Esophagus (tissue), 2 donors: Measurements from ENCODE around the gene NCAPG2. TPM values are rescaled to one million over a fixed set of nuclear protein-coding genes. Genes with fewer than 3 reads are reported as not detected.
"Not testable (repeated sequence)": the region's sequence is repeated elsewhere in the genome, so short reads cannot be mapped to it uniquely, and the experiment has no call there.

Source experiments
- H3K27ac ChIP-seq, 2 donors: one replicate each; pipeline ENCODE4 v1.5.1; 2013; ENCODE audit warnings: low read depth in 2 of 2, mild to moderate bottlenecking in 2 of 2, inconsistent platforms in 1 of 2, low read length in 1 of 2, moderate library complexity in 1 of 2
- H3K27me3 ChIP-seq, 2 donors: one replicate each; pipeline ENCODE4 v1.6.1; 2013; ENCODE audit warnings: low read length in 2 of 2, control low read depth in 1 of 2, mild to moderate bottlenecking in 1 of 2; ENCODE audit not compliant: insufficient read depth in 2 of 2, control insufficient read depth in 1 of 2
- H3K36me3 ChIP-seq, 2 donors: one replicate each; pipeline ENCODE4 v1.6.1; 2013; ENCODE audit warnings: low read length in 1 of 2; ENCODE audit not compliant: control insufficient read depth in 2 of 2, insufficient read depth in 2 of 2
- H3K4me1 ChIP-seq, 2 donors: one replicate each; pipeline ENCODE4 v1.6.1; 2013; ENCODE audit warnings: low read length in 1 of 2; ENCODE audit not compliant: control insufficient read depth in 2 of 2, insufficient read depth in 2 of 2
- H3K4me3 ChIP-seq, 2 donors: one replicate each; pipeline ENCODE4 v1.5.1; 2013; ENCODE audit warnings: low read length in 2 of 2, mild to moderate bottlenecking in 2 of 2, low read depth in 1 of 2, moderate library complexity in 1 of 2
- H3K9me3 ChIP-seq, 2 donors: one replicate each; pipeline ENCODE4 v1.6.1; 2013; ENCODE audit warnings: mild to moderate bottlenecking in 2 of 2, low read depth in 1 of 2, low read length in 1 of 2, moderate library complexity in 1 of 2; ENCODE audit not compliant: control insufficient read depth in 2 of 2, insufficient read depth in 1 of 2
- WGBS, 2 donors: extraction: QIAGEN DNeasy Blood & Tissue Kit; methylation state at CpG; one replicate each; pipeline ENCODE4 v1.1.7; 2013; 5-methylcytosine and 5-hydroxymethylcytosine counted together
- polyA plus RNA-seq, 2 donors: library from polyadenylated mRNA; stranded (reverse); fragments of 200-250 nt; gene quantifications; one replicate each; pipeline ENCODE4 v1.2.3, GENCODE V29; 2013
- donor health status: healthy with polysubstance abuse.
- donor health status: Bipolar disorder and iron deficiency.

Gene NCAPG2
- polyA plus RNA-seq, 2 donors: 4.9 to 8.1 TPM

GRCh38 chr7:158716802-158717201 lies 12.2 kb upstream of the NCAPG2 start:
- WGBS, 2 donors: 88 to 100% methylated on average over 1 of the region's 1 CpG
- Histone ChIP-seq H3K4me1 (no peaks in the 10 kb centered on the region), H3K36me3 (no peaks in the 10 kb centered on the region), H3K27me3 (no peaks in the 10 kb centered on the region), H3K9me3 (no peaks in the 10 kb centered on the region), H3K4me3 (no peak overlapping the region), H3K27ac (no peak overlapping the region)

- WGBS, 2 donors: 76% methylated on average over 7 of the region's 7 CpGs
- Histone ChIP-seq H3K27ac (no peak overlapping the region), H3K36me3 (no peaks in the 10 kb centered on the region), H3K27me3 (no peaks in the 10 kb centered on the region), H3K4me1 (no peaks in the 10 kb centered on the region), H3K4me3 (no peak overlapping the region), H3K9me3 (peaks cover 0 to 6% of the 10 kb centered on the region in 2 donors)
These were observed 6.1 kb upstream of the NCAPG2 start for GRCh38 chr7:158710651-158711102.

- Histone ChIP-seq H3K9me3 (peaks cover 0 to 6% of the 10 kb centered on the region in 2 donors), H3K4me3 (no peak overlapping the region), H3K4me1 (peaks cover 0 to 2% of the 10 kb centered on the region in 2 donors), H3K27me3 (no peaks in the 10 kb centered on the region), H3K27ac (no peak overlapping the region), H3K36me3 (no peaks in the 10 kb centered on the region)
- 67 to 78% methylated on average over 4 of the region's 4 CpGs for WGBS, 2 donors
These were observed 3.0 kb upstream of the NCAPG2 start for GRCh38 chr7:158707610-158708009.

- Histone ChIP-seq H3K27me3 (no peaks in the 10 kb centered on the region), H3K4me1 (peaks cover 0 to 2% of the 10 kb centered on the region in 2 donors), H3K9me3 (peaks cover 0 to 6% of the 10 kb centered on the region in 2 donors), H3K36me3 (no peaks in the 10 kb centered on the region), H3K27ac (no peak overlapping the region), H3K4me3 (no peak overlapping the region)
- WGBS, 2 donors: 93 to 97% methylated on average over 29 of the region's 29 CpGs
These were observed 2.3 kb upstream of the NCAPG2 start for GRCh38 chr7:158706710-158707590.

- H3K4me1 ChIP-seq: peaks cover 0 to 2% of the 10 kb centered on the region in 2 donors
- H3K36me3 ChIP-seq: no peaks in the 10 kb centered on the region
- H3K9me3 ChIP-seq: peaks cover 0 to 6% of the 10 kb centered on the region in 2 donors
- WGBS, 2 donors: 77 to 78% methylated on average over 5 of the region's 5 CpGs
- H3K4me3 ChIP-seq: no peak overlapping the region
- no peaks in the 10 kb centered on the region for H3K27me3 ChIP-seq
- no peak overlapping the region for H3K27ac ChIP-seq
These were observed 1.7 kb upstream of the NCAPG2 start for GRCh38 chr7:158706273-158706704.

GRCh38 chr7:158705234-158705850 lies 738 bp upstream of the NCAPG2 start:
- Histone ChIP-seq H3K27ac (peak overlapping the region; percentile 86), H3K4me1 (peaks cover 0 to 2% of the 10 kb centered on the region in 2 donors), H3K36me3 (no peaks in the 10 kb centered on the region), H3K4me3 (peak overlapping the region; percentile 50 to 75), H3K27me3 (no peaks in the 10 kb centered on the region), H3K9me3 (peaks cover 0 to 6% of the 10 kb centered on the region in 2 donors)
- WGBS, 2 donors: 5 to 7% methylated on average over 17 to 22 of the region's 22 CpGs

- H3K36me3 ChIP-seq, H3K4me1 ChIP-seq, H3K27me3 ChIP-seq, H3K9me3 ChIP-seq: not testable (repeated sequence)
- H3K4me3 ChIP-seq: peak overlapping the region; percentile 50 to 86
- 17 to 21% methylated on average over 21 to 23 of the region's 23 CpGs for WGBS, 2 donors
- H3K27ac ChIP-seq: peak overlapping the region; percentile 12 to 65
These were observed 703 bp downstream of the NCAPG2 start for GRCh38 chr7:158703679-158704523.

GRCh38 chr7:158702944-158703343 lies 1.7 kb downstream of the NCAPG2 start:
- H3K9me3 ChIP-seq: peaks cover 0 to 6% of the 10 kb centered on the region in 2 donors
- no peak overlapping the region for H3K4me3 ChIP-seq
- WGBS, 2 donors: 47 to 48% methylated on average over 3 of the region's 3 CpGs
- H3K36me3 ChIP-seq: no peaks in the 10 kb centered on the region
- no peak overlapping the region for H3K27ac ChIP-seq
- peaks cover 0 to 2% of the 10 kb centered on the region in 2 donors for H3K4me1 ChIP-seq
- H3K27me3 ChIP-seq: no peaks in the 10 kb centered on the region

- Histone ChIP-seq H3K4me3 (no peak overlapping the region), H3K27ac (no peak overlapping the region), H3K4me1 (peaks cover 0 to 2% of the 10 kb centered on the region in 2 donors), H3K27me3 (no peaks in the 10 kb centered on the region), H3K9me3 (peaks cover 0 to under 1% of the 10 kb centered on the region in 2 donors), H3K36me3 (no peaks in the 10 kb centered on the region)
- WGBS, 2 donors: 53 to 55% methylated on average over 4 of the region's 4 CpGs
These were observed 2.4 kb downstream of the NCAPG2 start for GRCh38 chr7:158702196-158702595.
